Right lobe of liver (tissue), 4 donors: ENCODE results near the gene NEU2.

ENCODE experiments used
- CTCF ChIP-seq, 4 donors: fragments of 200-600 bp in 3 of 4; fragments of 450-650 bp in 1 of 4; IDR thresholded peaks; one replicate each; pipeline versions ENCODE4 v1.5.1 to v1.8.0; 2016 to 2022; ENCODE audit warnings: antibody characterized with exemption in 4 of 4, mild to moderate bottlenecking in 2 of 4
- POLR2A ChIP-seq: fragments of 450-650 bp; IDR thresholded peaks from one replicate; pipeline ENCODE4 v1.6.1; 2017; ENCODE audit warnings: antibody characterized with exemption, mild to moderate bottlenecking
- donor health status: DM: no; HTN: no; CAD: no.
- donor health status: DM: no; HTN: no; CAD: no.
- donor health status: DM: no; HTN: yes; CAD: no.

- no peak for TF ChIP-seq POLR2A
- TF ChIP-seq CTCF (IDR thresholded peaks at IDR 0.05) = no peak
These were observed 49.3 kb downstream of the NEU2 start for GRCh38 chr2:233081731-233082221.
